HG03354 (cell line): ENCODE results near the gene NR1H4.
"Not testable (repeated sequence)": the region's sequence is repeated elsewhere in the genome, so short reads cannot be mapped to it uniquely, and the experiment has no call there.

ENCODE experiments used
- ATAC-seq: cut with Tn5 transposase; IDR thresholded peaks from one replicate; pipeline ENCODE4 v1.9.1; 2021; ENCODE audit warnings: mild to moderate bottlenecking; ENCODE audit not compliant: unreplicated experiment, poor library complexity, severe bottlenecking

Gene NR1H4

GRCh38 chr12:100559261-100559660 is 85.6 kb downstream of the NR1H4 start:
- ATAC-seq = not testable (repeated sequence)

GRCh38 chr12:100564090-100564489 is 90.4 kb downstream of the NR1H4 start:
- ATAC-seq = no peak

DNA sequence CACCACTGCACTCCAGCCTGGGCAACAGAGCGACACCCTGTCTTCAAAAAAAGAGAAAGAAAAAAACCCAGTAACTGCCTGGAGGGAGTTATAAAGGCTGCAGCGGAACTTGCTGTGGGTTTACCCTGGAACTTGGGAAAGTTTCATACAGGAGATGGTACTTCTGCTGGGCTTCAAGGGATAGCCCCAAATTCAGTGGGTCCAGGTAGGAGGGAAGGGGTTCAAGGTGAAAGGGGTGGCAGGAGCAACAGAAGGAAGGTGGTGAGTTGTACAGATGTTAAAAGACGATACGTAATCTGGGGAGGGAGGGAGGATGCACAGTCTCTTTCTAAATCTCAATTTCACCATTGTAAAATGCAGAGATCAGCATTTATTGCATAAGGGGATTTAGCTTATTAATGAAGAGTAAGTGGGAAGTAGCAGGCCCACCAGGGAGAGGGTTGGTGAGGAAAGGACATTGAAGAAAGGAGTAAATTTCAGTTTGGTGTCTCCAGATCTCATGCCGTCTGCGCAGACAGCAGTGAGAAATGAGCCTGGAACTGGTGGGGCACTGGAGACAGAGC is 91.3 kb downstream of the NR1H4 start:
- no peak for ATAC-seq

DNA sequence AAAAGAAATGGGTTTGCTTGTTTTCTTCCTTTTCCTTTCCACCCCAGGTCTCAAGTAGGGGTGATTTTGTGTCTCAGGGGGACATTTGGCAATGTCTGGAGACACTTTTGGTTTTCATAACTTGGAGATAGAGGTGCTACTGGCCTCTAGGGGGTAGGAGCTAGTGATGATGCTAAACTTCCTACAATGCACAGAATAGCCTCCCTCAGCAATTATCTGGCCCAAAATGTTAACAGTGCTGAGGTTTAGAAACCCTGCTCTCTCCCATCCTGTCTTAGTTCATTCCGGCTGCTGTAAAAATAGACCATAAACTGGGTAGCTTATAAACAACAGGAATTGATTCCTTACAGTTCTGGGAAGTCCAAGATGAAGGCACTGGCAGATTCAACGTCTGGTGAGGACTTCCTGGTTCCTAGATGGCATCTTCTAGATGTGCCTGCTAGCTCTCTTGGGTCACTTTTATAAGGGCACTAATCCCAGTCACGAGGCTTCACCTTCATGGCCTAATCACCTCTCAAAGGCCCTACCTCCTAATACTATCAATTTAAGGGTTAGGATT is 92.4 kb downstream of the NR1H4 start:
- ATAC-seq = no peak

DNA sequence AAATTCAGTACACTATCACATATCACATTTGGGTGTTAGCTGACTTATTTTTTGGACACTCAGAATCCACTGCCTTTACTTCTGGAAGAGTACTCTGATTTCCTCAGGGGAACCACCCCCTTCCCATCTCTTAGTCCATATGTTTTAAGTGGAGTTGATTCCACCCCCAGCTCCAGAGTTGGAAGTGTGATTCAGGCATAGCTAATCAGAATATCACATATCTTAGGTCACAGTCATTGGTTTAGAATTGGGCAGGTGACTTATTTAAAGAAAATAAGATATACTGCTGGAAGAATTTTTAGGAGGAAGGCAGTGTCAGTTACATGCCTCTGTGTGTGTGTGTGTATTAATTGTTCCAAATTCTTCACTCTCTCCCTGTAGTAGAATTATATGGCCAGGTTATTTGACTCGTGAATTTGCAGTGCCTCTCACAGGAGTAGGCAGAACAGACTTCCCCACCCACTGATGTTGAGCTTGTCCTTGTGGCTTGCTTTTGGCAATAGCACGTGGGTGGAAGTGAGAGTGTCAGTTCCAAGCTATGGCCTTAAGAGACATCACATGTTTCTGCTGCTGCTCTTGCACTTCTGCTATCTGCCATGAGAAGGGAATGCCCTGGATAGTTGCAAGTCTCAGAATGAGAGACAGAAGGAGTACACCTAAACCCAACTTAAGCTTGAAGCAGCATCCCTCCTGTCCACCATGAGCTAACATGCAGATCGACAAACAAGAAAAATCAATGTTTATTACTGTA is 93.4 kb downstream of the NR1H4 start:
- ATAC-seq = peak; percentile 92

DNA sequence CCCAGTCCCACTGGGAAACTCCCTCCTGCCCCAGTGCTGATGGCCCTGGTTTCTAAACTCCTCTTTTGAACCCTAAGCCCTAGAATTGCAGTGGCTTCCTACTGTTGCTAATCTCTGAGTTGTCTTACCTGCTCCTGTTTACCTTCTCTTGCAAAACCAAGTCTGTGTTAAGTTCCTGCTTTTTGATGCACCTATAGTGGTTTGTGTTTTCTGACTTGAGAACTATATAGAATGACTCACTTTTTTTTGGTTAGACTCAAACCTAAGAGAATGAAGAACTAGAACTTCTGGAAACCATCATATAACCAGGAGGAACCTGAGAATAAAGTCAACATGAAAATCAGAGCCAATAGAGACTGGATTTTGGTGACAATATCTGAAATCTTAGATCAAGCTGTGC is 94.3 kb downstream of the NR1H4 start:
- peak; percentile 18 for ATAC-seq

GRCh38 chr12:100572184-100572583 is 98.5 kb downstream of the NR1H4 start:
- no peak for ATAC-seq

GRCh38 chr12:100573292-100574186 is 99.9 kb downstream of the NR1H4 start, which contains the start of gene GAS2L3:
Gene GAS2L3, plus strand, starts transcription at chr12:100573684. Its CDS starts 21,221 bp downstream, at chr12:100594905.
- ATAC-seq = peak; percentile 97

DNA sequence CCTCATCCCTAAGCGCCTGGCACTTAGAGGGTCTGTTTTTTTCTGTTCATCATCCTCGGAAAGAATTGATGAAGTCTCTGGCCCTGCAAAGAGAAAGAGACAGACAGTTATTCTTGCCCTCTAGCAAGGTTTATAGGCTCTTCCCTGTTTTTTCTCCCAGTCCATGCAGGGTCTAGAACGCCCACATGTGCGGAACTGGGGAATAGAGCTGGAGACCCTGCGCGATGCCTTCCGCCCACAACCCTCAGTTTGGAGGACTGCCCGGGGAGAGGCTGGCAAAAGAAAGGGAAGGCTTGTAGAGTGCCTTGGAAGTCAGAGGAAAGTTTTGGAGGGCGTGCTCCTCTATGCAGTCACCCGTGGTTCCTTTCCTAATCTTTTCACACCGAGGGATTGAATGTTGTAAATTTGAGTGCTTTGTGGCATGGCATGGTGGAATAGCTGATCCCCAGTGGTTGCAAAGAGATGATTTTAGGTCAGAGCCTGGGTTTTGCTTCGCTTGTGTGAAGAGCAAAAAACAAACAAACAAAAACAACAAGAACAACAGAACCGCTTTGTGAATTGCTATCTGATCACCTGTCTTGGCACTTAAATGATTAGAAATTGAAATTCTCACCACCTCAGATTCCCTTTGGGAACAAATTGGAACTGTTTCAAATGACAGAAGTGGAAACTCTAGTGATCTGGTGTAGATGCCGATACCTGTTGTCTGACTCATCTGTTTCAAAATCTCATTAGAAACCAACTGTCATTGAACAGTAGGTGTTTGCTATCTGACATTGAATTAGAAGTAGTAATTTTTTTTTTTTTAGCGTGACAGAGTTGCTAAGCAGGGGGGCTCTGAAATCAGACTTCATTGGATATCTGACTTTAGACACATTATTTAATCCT is 100.8 kb downstream of the NR1H4 start:
- peak; percentile 12 for ATAC-seq

- no peak for ATAC-seq
Observed at GRCh38 chr12:100576331-100577036, 102.8 kb downstream of the NR1H4 start.

DNA sequence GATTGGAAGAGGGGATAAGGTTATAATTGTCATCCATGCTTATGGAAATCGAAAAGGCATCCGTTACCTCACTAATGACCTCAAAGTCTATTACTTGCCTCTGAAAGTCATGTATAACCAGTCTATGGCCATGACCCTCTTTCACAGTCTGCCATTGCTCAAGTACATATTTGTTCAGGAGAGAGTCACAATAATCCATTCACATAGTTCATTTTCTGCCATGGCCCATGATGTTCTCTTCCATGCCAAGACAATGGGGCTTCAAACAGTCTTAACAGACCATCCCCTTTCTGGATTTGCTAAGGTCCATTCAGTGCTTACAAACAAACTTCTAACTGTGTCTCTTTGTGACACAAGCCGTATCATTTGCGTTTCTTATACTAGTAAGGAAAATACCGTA is 105.3 kb downstream of the NR1H4 start:
- ATAC-seq = no peak

DNA sequence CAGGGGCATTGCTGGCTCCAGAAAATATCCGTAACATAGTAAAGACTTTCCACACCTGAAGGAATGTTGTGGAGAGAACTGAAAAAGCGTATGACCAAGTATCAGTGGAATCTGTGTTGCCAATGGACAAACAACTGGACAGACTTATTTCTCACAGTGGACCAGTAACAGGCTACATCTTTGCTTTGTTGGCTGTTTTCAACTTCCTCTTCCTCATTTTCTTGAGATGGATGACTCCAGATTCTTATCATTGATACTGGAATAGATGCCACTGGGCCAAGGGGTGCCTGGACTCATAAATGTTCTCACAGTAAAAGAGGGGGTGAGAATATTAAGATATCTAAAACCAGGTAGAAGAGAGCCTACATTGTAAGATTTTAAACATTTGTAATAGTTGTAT is 106.2 kb downstream of the NR1H4 start:
- no peak for ATAC-seq

- no peak for ATAC-seq
Observed at GRCh38 chr12:100584256-100584655, 110.6 kb downstream of the NR1H4 start.

DNA sequence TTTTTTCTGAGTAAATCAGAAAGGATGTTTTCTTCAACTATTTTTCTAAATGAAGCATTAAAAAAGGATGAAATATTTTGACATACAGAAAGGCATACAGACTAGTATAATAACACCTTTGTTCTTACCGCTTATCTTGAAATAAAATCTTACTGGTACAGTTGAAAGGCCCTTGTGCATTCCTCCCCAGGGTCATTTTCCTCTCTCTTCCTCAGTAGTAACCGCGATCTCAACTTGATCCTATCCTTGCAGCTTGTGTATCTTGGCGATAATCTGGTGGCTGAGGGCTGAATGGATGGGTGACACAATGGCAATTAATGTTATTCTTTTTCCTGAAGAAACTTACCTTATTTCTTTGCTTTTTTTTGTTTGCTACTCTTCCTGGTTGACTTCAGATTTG is 118.3 kb downstream of the NR1H4 start:
- ATAC-seq = no peak

DNA sequence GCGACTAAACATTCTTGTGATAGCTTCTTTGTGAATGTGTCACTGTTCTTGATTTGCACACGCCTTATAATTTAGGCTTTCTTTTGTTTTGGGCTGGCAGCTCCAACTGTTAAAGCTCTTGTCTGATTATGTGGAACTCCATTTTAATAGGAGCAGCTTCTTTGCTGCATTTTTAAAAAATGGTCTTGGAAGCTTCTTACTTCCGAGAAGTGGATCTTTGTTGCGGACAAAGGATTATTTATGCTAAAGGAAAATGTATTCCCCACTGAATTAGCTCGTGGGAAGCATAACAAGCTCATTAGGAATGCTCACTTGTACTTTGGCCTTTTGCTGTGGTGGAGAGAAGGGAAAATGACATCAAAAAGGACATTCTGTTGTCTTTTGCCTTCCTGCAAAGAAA is 119.8 kb downstream of the NR1H4 start:
- ATAC-seq = no peak

DNA sequence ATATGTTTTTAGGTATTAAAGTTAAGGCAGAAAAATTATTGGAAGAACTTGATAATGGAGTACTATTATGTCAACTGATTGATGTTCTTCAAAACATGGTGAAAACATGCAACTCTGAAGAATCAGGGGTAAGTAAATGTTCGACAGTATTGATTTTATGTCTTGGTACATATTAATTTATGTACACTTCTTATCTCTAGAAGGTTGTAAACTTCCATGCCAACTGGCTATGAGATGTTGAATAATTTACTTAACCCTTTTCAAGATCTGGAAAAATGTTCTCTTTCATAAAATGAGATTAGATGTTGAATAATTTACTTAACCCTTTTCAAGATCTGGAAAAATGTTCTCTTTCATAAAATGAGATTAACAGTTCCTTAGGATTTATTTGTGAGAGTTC is 128.0 kb downstream of the NR1H4 start:
- no peak for ATAC-seq

DNA sequence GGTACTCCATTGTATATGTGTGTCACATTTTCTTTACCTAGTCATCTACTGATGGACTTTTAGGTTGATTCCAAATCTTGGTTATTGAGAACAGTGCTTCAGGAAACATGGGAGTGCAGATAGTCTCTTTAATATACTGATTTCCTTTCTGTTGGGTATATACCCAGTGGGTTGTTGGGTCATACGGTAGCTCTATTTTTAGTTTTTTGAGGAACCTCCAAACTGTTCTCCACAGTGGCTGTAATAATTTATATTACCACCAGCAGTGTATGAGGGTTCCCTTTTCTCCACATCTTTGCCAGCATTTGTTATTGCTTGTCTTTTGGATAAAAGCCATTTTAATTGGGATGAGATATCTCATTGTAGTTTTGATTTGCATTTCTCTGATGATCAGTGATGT is 129.3 kb downstream of the NR1H4 start:
- ATAC-seq = not testable (repeated sequence)

DNA sequence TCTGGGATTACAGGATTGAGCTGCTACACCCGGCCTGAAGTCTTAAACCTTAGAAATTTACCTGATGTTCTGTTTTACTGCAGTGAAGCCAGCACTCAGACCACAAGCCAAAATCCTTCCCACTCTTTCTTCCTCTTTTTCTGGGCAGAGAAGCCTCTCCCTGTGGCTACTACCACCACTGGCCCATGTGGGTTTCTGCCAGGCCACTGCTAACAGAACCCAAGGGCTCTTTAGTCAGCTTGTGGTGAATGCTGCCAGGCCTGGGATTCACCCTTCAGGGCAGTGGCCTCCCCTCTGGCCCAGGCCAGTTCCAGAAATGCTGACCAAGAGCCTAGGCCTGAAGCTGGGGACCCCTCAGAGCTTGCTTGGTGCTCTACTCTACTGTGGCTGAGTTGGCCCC is 135.1 kb downstream of the NR1H4 start:
- ATAC-seq = no peak
